ENCODE data around the gene C9orf40.

DNA sequence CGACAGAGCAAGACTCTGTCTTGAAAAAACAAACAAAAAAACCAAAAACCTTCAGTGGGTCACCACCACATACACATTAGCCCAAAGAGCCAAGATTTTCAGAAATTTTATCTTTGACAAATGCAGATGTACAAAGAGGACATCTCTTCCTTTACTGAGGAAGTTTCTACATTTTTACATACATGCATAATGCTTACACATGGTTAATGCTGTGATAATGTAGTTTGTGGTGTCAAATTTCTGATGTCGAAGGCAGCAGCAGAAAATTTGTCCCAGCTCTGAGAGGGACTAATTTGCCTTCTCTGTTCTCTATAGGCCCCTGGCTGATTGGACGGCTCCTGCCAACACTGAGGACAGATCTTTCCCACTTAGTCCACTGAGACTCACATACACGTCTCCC is 24.6 kb upstream of the C9orf40 start:
- no peak for TF ChIP-seq EZH2 (IDR thresholded peaks at IDR 0.05)
- no peak for TF ChIP-seq POLR2AphosphoS5 (IDR thresholded peaks at IDR 0.05; ENCODE audit: borderline replicate concordance, low read depth, low read length)
